ENCODE measurements around the gene ZNF785. TPM values are rescaled to one million over a fixed set of nuclear protein-coding genes. Genes with fewer than 3 reads are reported as not detected.

ZNF785 gene
- total and polyA plus RNA-seq, 2 of the 13 experiments (the other 11 are each of a cell fraction or from before 2014, with no cell fraction given): 0.01 TPM; not detected in 1

DNA sequence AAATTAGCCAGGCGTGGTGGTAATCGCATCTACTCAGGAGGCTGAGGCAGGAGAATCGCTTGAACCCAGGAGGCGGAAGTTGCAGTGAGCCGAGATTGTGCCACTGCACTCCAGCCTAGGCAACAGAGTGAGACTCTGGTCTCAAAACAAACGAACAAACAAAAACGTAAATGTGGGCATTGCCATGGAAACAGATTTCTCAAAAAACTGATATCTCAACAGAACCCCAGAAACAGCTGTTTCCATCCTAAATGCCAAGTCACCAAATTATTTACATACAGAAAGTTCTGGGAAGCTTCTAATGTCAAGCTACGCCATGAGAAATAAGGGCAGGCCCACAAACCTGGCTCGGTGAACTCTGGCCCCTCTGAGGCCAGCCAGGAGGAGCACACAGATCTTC lies 40.7 kb upstream of the ZNF785 start (continued):
- TF ChIP-seq MLXIP (CRISPR knock-in tag; IDR thresholded peaks at IDR 0.05; ENCODE audit: borderline replicate concordance): no peak
- no peak for TF ChIP-seq ZNF710 (CRISPR knock-in tag; IDR thresholded peaks at IDR 0.05; ENCODE audit: borderline replicate concordance)
- TF ChIP-seq ZNF496 (CRISPR knock-in tag; IDR thresholded peaks at IDR 0.05; ENCODE audit: insufficient replicate concordance): no peak
- 0 out of 2 replicates have a peak, but pooled peaks have one; percentile 45 for TF ChIP-seq ZNF543 (CRISPR knock-in tag; IDR thresholded peaks at IDR 0.05)
- TF ChIP-seq FIP1L1 (IDR thresholded peaks at IDR 0.05; ENCODE audit: borderline replicate concordance, insufficient read depth, low read depth, low read length): no peak
- TF ChIP-seq MAFG (CRISPR knock-in tag; IDR thresholded peaks at IDR 0.05): no peak
- TF ChIP-seq JDP2 (CRISPR knock-in tag; IDR thresholded peaks at IDR 0.05; ENCODE audit: borderline replicate concordance): no peak
- TF ChIP-seq ELF4 (CRISPR knock-in tag; IDR thresholded peaks at IDR 0.05; ENCODE audit: borderline replicate concordance): no peak
- TF ChIP-seq MTERF4 (CRISPR knock-in tag; IDR thresholded peaks at IDR 0.05): no peak
- no peak for TF ChIP-seq SRSF4 (IDR thresholded peaks at IDR 0.05; ENCODE audit: low read depth, low read length, poor library complexity, severe bottlenecking)
- no peak for TF ChIP-seq CHD2 (IDR thresholded peaks at IDR 0.05; ENCODE audit: low read depth, low read length)
- no peak for TF ChIP-seq ZSCAN22 (CRISPR knock-in tag; IDR thresholded peaks at IDR 0.05)
- TF ChIP-seq IKZF4 (CRISPR knock-in tag; IDR thresholded peaks at IDR 0.05; ENCODE audit: borderline replicate concordance, low read depth, not compliant biosample characterization): no peak
- no peak for TF ChIP-seq MAF1 (CRISPR knock-in tag; IDR thresholded peaks at IDR 0.05; ENCODE audit: borderline replicate concordance)
- TF ChIP-seq, protein P1, sequence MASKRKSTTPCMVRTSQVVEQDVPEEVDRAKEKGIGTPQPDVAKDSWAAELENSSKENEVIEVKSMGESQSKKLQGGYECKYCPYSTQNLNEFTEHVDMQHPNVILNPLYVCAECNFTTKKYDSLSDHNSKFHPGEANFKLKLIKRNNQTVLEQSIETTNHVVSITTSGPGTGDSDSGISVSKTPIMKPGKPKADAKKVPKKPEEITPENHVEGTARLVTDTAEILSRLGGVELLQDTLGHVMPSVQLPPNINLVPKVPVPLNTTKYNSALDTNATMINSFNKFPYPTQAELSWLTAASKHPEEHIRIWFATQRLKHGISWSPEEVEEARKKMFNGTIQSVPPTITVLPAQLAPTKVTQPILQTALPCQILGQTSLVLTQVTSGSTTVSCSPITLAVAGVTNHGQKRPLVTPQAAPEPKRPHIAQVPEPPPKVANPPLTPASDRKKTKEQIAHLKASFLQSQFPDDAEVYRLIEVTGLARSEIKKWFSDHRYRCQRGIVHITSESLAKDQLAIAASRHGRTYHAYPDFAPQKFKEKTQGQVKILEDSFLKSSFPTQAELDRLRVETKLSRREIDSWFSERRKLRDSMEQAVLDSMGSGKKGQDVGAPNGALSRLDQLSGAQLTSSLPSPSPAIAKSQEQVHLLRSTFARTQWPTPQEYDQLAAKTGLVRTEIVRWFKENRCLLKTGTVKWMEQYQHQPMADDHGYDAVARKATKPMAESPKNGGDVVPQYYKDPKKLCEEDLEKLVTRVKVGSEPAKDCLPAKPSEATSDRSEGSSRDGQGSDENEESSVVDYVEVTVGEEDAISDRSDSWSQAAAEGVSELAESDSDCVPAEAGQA (IDR thresholded peaks at IDR 0.05; ENCODE audit: low read depth): no peak
- TF ChIP-seq, protein P1 (CRISPR knock-in tag; IDR thresholded peaks at IDR 0.05; ENCODE audit: borderline replicate concordance): no peak
- no peak for TF ChIP-seq RBFOX2 (IDR thresholded peaks at IDR 0.05; ENCODE audit: low read depth, low read length)
- no peak for TF ChIP-seq ZFP62 (CRISPR knock-in tag; IDR thresholded peaks at IDR 0.05)
